ENCODE measurements around the gene PRSS58. TPM values are rescaled to one million over a fixed set of nuclear protein-coding genes. Genes with fewer than 3 reads are reported as not detected.
A peak's percentile ranks its signal among the peaks of the same experiment; 100 is the strongest.

Gene PRSS58
- total RNA-seq, 1 experiment from 2014 or later = not detected

DNA sequence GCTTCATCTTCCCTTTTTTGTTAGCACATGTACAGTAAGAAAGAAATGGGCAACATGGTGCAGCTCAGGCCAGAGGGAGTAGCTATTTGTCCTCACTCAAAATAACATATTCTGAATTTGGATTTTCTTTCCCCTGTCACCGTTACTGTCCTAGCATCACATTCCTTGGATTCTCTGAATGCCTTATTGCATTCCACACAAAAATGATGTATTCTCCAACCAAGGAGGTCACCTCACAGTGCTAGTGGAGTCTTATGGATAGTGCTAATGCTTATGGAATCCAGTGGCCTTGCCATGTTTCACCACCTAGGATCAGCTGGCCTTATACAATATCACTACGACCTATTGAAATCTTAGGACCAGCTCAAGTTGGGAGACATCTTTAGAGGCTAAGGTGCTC is 7.2 kb downstream of the PRSS58 start:
- no peaks in the 10 kb centered on the region for H3K36me3 ChIP-seq (replicated peaks; ENCODE audit: control insufficient read depth, insufficient read depth, low read length)
- DNase-seq = no peak
- H3K27me3 ChIP-seq (ENCODE audit: control insufficient read depth, insufficient read depth, low read length) = no peaks in the 10 kb centered on the region
- no peak overlapping the region for H3K4me3 ChIP-seq (ENCODE audit: insufficient read depth, low read depth, low read length)

DNA sequence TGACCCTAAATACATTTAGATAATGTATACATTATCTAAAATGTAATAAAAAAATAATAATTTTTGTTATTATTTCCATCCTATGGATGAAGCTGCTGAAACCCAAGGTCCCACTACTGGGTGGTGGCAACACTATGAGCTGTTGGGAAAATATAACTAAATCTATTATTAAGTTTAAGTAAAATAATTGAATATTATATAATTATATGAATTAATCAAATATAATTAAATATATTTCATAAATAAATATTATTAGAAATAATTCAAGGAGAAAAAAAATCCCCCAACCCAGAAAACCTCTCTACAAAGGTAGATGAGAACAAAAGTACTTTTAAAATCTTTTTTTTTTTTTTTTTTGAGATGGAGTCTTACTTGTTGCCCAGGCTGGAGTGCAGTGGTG is 7.9 kb downstream of the PRSS58 start:
- no peak for DNase-seq
- H3K27me3 ChIP-seq (ENCODE audit: control insufficient read depth, insufficient read depth, low read length) = no peaks in the 10 kb centered on the region
- no peak overlapping the region for H3K4me3 ChIP-seq (ENCODE audit: insufficient read depth, low read depth, low read length)
- H3K36me3 ChIP-seq (replicated peaks; ENCODE audit: control insufficient read depth, insufficient read depth, low read length) = no peaks in the 10 kb centered on the region

- Histone ChIP-seq H3K27me3 (ENCODE audit: control insufficient read depth, insufficient read depth, low read length) (no peaks in the 10 kb centered on the region), H3K4me3 (ENCODE audit: insufficient read depth, low read depth, low read length) (no peak overlapping the region), H3K36me3 (replicated peaks; ENCODE audit: control insufficient read depth, insufficient read depth, low read length) (no peaks in the 10 kb centered on the region)
- DNase-seq = no peak
Observed at GRCh38 chr7:142248166-142249160, 9.4 kb downstream of the PRSS58 start.

DNA sequence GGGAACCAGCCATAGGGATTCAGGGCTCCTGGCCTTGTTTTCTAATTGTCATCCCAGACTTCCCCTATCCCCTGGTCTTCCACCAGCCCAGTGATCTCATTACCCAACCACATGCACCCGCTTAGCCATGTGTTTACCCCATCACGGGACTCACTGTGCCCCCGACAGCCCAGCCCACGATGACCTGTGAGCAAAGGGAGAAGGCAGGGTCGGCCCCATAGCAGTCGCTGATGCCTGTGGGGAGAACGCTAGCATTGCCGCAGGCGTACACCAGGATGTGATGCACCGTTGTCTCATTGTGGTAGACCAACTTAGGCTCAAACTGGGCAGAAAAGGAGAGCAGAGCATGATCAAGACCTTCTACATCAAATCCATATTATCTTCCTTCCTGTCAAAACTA is 14.0 kb downstream of the PRSS58 start:
- DNase-seq = no peak
- Histone ChIP-seq H3K4me3 (ENCODE audit: insufficient read depth, low read depth, low read length) (no peak overlapping the region), H3K36me3 (replicated peaks; ENCODE audit: control insufficient read depth, insufficient read depth, low read length) (no peaks in the 10 kb centered on the region), H3K27me3 (ENCODE audit: control insufficient read depth, insufficient read depth, low read length) (no peaks in the 10 kb centered on the region)

DNA sequence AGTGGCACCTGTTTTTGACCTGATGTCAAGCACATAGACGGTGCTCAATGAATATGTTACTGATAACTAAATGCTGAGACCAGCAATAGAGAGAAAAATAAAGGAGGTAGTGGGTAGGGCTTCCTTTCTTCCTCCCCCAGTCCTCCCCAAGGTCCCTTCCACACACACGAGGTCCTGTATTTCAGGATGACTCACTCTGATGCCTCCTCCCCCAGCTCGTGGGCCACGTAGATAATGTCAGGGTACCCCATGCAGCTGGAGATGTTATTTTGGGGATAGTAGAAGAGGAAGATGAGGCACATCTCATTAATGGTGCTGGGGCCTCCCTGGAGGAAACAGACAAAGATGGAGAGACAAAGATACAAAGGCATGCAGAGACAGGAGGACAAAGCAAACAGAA is 17.3 kb downstream of the PRSS58 start:
- no peak for DNase-seq
- no peak overlapping the region for H3K4me3 ChIP-seq (ENCODE audit: insufficient read depth, low read depth, low read length)
- H3K27me3 ChIP-seq (ENCODE audit: control insufficient read depth, insufficient read depth, low read length) = no peaks in the 10 kb centered on the region
- H3K36me3 ChIP-seq (replicated peaks; ENCODE audit: control insufficient read depth, insufficient read depth, low read length) = no peaks in the 10 kb centered on the region

DNA sequence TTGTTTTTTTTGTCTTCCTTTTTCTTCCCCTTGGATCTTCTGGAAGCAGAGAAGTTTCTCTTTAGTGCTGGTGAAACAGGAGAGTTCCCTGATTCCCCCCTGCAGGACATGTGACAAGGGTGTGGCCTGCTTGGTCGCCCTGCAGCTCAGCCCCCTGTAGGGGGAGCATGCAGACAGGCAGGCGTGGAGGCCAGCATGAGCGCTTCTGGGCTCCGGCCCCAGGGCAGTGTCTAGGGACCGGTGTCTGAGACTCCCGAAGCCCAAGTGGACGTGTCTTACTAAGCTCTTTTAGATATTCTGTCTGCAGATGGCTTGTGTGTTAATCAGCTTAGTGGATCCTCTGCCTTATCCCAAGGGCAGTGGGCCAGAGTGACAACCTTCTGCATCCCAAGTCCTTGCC is 26.1 kb downstream of the PRSS58 start:
- peak; percentile 80 for DNase-seq
- Histone ChIP-seq H3K27me3 (ENCODE audit: control insufficient read depth, insufficient read depth, low read length) (no peaks in the 10 kb centered on the region), H3K36me3 (replicated peaks; ENCODE audit: control insufficient read depth, insufficient read depth, low read length) (no peaks in the 10 kb centered on the region), H3K4me3 (ENCODE audit: insufficient read depth, low read depth, low read length) (no peak overlapping the region)

DNA sequence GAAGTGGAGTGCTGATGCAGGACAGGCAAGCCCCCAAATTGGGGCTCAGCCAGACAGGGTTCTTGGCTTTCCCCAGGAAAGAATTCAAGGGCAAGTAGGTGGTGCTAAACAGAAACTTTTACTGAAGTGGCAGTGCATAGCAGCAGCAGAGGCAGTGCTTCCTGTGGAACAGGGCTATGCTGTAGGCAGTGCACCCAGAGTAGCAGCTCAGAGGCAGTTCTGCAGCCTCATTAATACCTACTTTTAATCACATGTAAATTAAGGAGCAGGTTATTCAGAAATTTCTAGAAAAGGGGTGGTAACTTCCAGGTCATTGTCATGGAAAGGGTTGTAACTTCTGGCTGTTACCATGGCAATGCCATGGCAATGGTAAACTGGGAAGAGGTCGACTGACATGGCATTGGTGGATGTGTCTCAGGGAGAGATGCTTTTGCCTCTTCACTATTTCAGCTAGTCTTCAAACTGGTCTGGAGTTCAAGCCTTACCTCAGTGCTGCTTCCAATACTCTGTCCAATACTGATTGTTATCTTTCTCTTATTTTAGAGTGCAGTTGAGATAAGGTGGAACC is 29.2 kb downstream of the PRSS58 start:
- H3K4me3 ChIP-seq (ENCODE audit: insufficient read depth, low read depth, low read length) = no peak overlapping the region
- H3K36me3 ChIP-seq (replicated peaks; ENCODE audit: control insufficient read depth, insufficient read depth, low read length) = no peaks in the 10 kb centered on the region
- no peaks in the 10 kb centered on the region for H3K27me3 ChIP-seq (ENCODE audit: control insufficient read depth, insufficient read depth, low read length)
- DNase-seq = no peak

Other genes starting within 250 kb of the PRSS58 start
- gene MGAM2, start 146.3 kb downstream of the PRSS58 start, total RNA-seq (2014; rRNA removed; shearing (Covaris generic)) = not detected in 2 replicates

All from H7 (cell line).